Measurements from ENCODE around the gene CCL7. TPM values are rescaled to one million over a fixed set of nuclear protein-coding genes. Genes with fewer than 3 reads are reported as not detected.
A peak's percentile ranks its signal among the peaks of the same experiment; 100 is the strongest.

Gene CCL7
- total RNA-seq, 1 donor from 2014 or later: 0.17 TPM

DNA sequence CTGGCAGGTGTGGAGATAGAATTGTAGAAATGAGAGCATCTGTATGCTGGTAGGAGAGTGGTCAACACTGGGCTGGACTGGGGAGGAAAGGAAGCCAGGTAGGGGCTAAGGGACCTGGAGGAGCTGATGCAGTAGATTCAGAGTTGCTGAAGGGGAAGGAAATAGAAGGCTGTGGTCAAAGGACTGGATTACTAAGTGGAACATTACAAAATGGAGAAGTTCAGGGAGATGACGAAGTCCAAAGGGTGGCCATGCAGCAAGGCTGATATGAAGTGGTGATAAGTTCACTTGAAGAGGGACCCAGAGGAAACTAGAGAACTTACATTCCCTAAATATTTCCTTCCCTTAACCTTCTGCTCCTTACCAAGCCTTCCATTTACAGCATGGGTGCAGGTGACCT is 23.6 kb upstream of the CCL7 start:
- no peak overlapping the region for H3K4me3 ChIP-seq (ENCODE audit: low read depth, low read length)
- DNase-seq (ENCODE audit: low read depth): no peak
- TF ChIP-seq, protein P1, sequence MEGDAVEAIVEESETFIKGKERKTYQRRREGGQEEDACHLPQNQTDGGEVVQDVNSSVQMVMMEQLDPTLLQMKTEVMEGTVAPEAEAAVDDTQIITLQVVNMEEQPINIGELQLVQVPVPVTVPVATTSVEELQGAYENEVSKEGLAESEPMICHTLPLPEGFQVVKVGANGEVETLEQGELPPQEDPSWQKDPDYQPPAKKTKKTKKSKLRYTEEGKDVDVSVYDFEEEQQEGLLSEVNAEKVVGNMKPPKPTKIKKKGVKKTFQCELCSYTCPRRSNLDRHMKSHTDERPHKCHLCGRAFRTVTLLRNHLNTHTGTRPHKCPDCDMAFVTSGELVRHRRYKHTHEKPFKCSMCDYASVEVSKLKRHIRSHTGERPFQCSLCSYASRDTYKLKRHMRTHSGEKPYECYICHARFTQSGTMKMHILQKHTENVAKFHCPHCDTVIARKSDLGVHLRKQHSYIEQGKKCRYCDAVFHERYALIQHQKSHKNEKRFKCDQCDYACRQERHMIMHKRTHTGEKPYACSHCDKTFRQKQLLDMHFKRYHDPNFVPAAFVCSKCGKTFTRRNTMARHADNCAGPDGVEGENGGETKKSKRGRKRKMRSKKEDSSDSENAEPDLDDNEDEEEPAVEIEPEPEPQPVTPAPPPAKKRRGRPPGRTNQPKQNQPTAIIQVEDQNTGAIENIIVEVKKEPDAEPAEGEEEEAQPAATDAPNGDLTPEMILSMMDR (conservative IDR thresholded peaks at IDR 0.05; ENCODE audit: low read depth, low read length): no peak

DNA sequence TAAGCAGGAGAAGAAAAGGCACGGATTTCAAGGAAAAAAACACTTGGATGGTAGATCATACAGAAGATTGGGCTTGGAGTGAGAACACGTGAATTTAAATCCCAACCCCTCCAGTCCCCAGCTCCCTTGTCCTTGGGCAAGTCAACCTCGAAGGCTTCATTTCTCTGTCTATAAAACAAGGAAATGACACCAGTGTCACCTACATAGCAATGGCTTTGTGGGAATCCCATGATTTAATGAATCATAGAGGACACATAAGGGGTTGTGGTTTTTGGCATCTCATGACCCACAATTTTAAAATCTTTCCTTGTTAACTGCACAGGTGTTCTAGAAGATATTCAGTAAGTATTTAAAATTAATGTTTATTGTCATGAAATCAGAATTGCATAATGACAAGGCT is 23.1 kb upstream of the CCL7 start:
- DNase-seq (ENCODE audit: low read depth): no peak
- H3K4me3 ChIP-seq (ENCODE audit: low read depth, low read length): no peak overlapping the region
- TF ChIP-seq, protein P1 (conservative IDR thresholded peaks at IDR 0.05; ENCODE audit: low read depth, low read length): no peak

DNA sequence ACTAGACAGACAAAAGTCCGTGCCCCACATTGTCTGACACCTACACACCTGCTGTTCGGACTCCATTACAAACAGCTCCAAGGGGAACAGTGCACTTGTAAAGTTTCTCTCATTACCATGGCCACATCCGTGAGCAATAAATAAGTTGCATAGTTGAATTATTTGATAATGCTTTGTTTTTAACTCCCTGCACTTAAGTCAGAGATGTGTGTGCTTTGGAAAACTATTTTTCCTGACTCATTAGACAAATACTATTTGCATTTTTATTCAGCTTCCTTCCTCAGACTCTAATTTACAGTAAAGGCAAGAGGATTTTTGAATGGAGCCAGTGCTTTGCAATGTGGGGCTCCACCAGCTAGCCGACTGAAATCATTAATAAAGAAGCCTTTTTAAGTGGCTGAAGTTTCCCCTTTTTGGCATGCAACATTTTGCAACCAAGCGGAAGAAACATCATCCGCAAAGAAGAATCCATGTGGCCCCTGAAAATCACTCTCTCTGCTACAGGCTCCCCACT is 21.5 kb upstream of the CCL7 start:
- H3K4me3 ChIP-seq (ENCODE audit: low read depth, low read length): no peak overlapping the region
- DNase-seq (ENCODE audit: low read depth): peak; percentile 86
- TF ChIP-seq, protein P1 (conservative IDR thresholded peaks at IDR 0.05; ENCODE audit: low read depth, low read length): no peak

DNA sequence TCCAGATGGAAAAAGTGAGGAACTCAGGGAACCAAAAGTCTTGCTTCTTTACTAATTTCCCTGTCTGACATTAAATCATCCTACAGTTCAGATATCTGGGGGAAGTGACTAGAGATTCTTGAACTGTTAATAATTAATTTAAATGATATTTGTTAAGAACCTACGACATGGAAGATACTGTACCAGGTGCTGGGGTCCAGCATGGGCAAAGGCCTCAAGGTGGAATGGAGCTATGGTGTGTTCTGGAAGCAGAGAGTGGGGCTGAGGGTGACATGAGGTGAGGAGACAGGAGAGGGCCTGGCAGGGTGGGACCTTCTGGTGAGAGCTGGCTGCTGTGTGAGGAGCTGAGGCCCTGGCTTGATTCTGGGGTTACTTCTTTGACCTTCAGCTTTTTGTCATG is 21.0 kb upstream of the CCL7 start:
- TF ChIP-seq, protein P1 (conservative IDR thresholded peaks at IDR 0.05; ENCODE audit: low read depth, low read length): no peak
- no peak for DNase-seq (ENCODE audit: low read depth)

DNA sequence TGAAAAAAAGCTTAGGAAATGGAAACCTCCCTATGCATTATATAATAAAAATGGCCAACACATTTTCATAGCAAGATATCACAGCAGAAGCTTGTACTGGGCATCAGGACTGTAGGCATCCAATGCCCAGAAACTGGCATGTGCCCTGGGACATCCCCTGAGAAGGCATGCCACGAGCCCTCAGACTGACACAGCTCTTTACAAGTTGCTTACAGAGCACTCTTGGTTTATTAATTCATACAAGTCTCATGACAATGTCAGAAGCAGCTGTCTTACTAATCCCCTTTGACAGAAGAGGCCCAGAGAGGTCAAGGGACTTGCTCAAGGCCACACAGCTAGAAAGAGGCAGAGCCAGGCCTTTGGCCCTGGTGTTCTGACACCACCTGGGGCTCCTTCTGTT is 20.5 kb upstream of the CCL7 start:
- TF ChIP-seq, protein P1 (conservative IDR thresholded peaks at IDR 0.05; ENCODE audit: low read depth, low read length): no peak
- no peak overlapping the region for H3K4me3 ChIP-seq (ENCODE audit: low read depth, low read length)
- DNase-seq (ENCODE audit: low read depth): no peak

More for the DNA sequence above, 21.0 kb upstream of the CCL7 start:
- no peak overlapping the region for H3K4me3 ChIP-seq (ENCODE audit: low read depth, low read length)

DNA sequence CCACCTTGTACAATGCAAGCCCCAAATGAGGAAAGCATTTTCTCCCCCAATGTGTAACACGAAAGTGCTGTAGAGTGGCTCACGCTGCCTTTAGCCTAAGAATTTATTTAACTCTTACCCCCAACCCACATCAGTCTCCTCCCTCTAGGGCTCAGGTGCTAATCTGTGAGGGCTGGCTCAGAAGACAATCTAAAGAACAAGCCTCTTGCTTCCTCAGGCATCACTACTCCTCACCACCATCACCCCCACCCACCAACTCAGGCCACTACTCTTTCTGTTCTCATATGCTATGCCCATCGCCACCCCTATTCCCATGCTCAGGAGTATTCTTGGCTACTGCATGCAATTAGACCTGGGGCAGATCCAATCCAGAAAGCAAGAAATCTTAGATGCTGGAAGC is 18.8 kb upstream of the CCL7 start:
- no peak overlapping the region for H3K4me3 ChIP-seq (ENCODE audit: low read depth, low read length)
- DNase-seq (ENCODE audit: low read depth): no peak
- TF ChIP-seq, protein P1 (conservative IDR thresholded peaks at IDR 0.05; ENCODE audit: low read depth, low read length): no peak

DNA sequence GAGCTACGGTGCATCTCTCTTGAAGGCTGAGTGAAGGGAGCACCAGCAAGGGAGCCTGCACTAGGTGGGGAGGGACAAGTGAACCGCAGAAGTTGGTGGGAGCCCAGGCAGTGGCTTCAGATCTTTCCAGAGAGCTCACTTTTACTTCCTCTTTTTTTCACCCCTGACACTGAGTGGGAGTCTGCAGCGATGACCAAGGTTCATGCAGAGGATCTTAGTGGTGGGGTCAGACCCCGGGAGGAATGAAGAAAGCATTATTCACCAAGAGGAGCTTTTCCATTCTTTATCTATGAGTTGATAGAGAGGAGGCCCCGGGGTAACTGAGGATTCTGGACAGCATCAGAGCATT is 18.0 kb upstream of the CCL7 start:
- no peak overlapping the region for H3K4me3 ChIP-seq (ENCODE audit: low read depth, low read length)
- TF ChIP-seq, protein P1 (conservative IDR thresholded peaks at IDR 0.05; ENCODE audit: low read depth, low read length): no peak
- no peak for DNase-seq (ENCODE audit: low read depth)
